ENCODE results near the gene CCSER1. TPM values are rescaled to one million over a fixed set of nuclear protein-coding genes. Genes with fewer than 3 reads are reported as not detected.

Gene CCSER1
- total and polyA plus RNA-seq, 2 of the 8 experiments (the other 6 are each of a cell fraction or from before 2014, with no cell fraction given), result 0.26 to 0.84 TPM

DNA sequence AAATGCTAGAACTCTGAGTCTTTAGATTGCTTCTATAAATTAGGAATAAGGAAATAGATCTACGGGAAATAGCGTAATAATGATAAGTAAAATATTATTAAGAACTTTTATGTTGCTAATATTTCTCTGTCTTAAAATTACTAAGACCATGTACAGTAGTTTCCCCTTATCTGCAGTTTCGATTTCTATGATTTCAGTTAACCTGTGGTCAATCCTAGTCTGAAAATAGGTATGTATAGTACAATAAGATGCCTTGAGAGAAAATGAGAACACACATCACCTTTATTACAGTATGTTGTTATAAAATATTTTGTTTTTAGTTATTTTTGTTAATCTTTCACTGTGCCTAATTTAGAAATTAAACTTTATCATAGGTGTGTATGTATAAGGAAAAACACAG, 92.6 kb downstream of the CCSER1 start:
- no peak overlapping the region for H3K9ac ChIP-seq (replicated peaks in 1 of 4; ENCODE audit: extremely low read depth in 1 of 4, low read depth in 3 of 4, low read length in 3 of 4)
- H2AFZ ChIP-seq (ENCODE audit: low read length), result no peak overlapping the region
- no peaks in the 10 kb centered on the region for H3K79me1 ChIP-seq (ENCODE audit: low read depth, low read length)
- H3K9me3 ChIP-seq (ENCODE audit: insufficient read depth in 2 of 2, low read depth in 1 of 2, low read length in 1 of 2), result no peaks in the 10 kb centered on the region
- no peak overlapping the region for H2BK120ac ChIP-seq (replicated peaks; ENCODE audit: low read depth, low read length)
- no peak overlapping the region for H3K4me3 ChIP-seq (ENCODE audit: extremely low read depth in 1 of 4, insufficient read depth in 2 of 4, low read depth in 3 of 4, low read length in 4 of 4)
- no peaks in the 10 kb centered on the region for H3K27me3 ChIP-seq (replicated peaks in 1 of 4; ENCODE audit: control insufficient read depth in 3 of 4, extremely low read depth in 1 of 4, insufficient read depth in 3 of 4, low read length in 3 of 4)
- H3K56ac ChIP-seq (replicated peaks; ENCODE audit: insufficient read length, low read depth, low read length), result no peak overlapping the region
- H4K20me1 ChIP-seq (replicated peaks in 1 of 2; ENCODE audit: control insufficient read depth in 1 of 2, insufficient read depth in 2 of 2, low read length in 2 of 2), result no peaks in the 10 kb centered on the region
- no peak overlapping the region for H4K5ac ChIP-seq (ENCODE audit: insufficient read length, low read depth, low read length)
- no peak overlapping the region for H4K8ac ChIP-seq (ENCODE audit: extremely low read depth, insufficient read depth, low read length)
- H2BK15ac ChIP-seq (ENCODE audit: low read length), result no peak overlapping the region
- H2AK5ac ChIP-seq (ENCODE audit: low read depth, low read length), result no peak overlapping the region
- peaks cover 0 to 5% (median 0%) of the 10 kb centered on the region in 4 experiments; a peak in 2 of 7 replicates for H3K4me1 ChIP-seq (replicated peaks in 1 of 4; ENCODE audit: control insufficient read depth in 3 of 4, insufficient read depth in 4 of 4, low read length in 3 of 4)
- ChIA-PET CTCF (ENCODE audit: partially characterized antibody) (no interaction called here), POLR2A (ENCODE audit: partially characterized antibody) (no interaction called here)
- FAIRE-seq, result no peak
- no peak overlapping the region for H3K14ac ChIP-seq (ENCODE audit: insufficient read length)
- no peak overlapping the region for H3K4ac ChIP-seq (replicated peaks; ENCODE audit: insufficient read length, low read depth, low read length)
- H3K23ac ChIP-seq (ENCODE audit: insufficient read length), result no peak overlapping the region
- H4K91ac ChIP-seq (replicated peaks; ENCODE audit: insufficient read length, low read length), result no peak overlapping the region
- WGBS, 2 experiments (ENCODE audit: extremely low coverage in 1 of 2, insufficient coverage in 1 of 2, insufficient read length in 1 of 2, insufficient replicate concordance in 2 of 2, low coverage in 1 of 2, low lambda C conversion rate in 2 of 2, missing lambda C conversion rate in 1 of 2), result 93 to 100% methylated on average over 1 to 3 of the region's 3 CpGs
- no peak overlapping the region for H2BK20ac ChIP-seq (ENCODE audit: low read length)
- H3K27ac ChIP-seq (ENCODE audit: low read depth, low read length), result no peak overlapping the region
- no peak overlapping the region for H2BK12ac ChIP-seq (ENCODE audit: low read depth, low read length)
- no peaks in the 10 kb centered on the region; the same call in 1 of the 2 replicates for H3K23me2 ChIP-seq (ENCODE audit: low read depth, low read length)
- H2BK5ac ChIP-seq (ENCODE audit: low read depth, low read length), result no peak overlapping the region
- no peak overlapping the region for H3K18ac ChIP-seq (ENCODE audit: extremely low read depth, low read length)
- no peak for DNase-seq (ENCODE audit: low read depth in 1 of 2, low spot score in 2 of 2)
- no peak for TF ChIP-seq SIRT6 (IDR thresholded peaks at IDR 0.05; ENCODE audit: low read length)
- TF ChIP-seq, protein P1, sequence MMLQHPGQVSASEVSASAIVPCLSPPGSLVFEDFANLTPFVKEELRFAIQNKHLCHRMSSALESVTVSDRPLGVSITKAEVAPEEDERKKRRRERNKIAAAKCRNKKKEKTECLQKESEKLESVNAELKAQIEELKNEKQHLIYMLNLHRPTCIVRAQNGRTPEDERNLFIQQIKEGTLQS (IDR thresholded peaks at IDR 0.05; ENCODE audit: insufficient read depth, low read depth, low read length), result no peak
- no peak for TF ChIP-seq FOSL1 (IDR thresholded peaks at IDR 0.05; ENCODE audit: insufficient read depth, low read depth, low read length)
- TF ChIP-seq SUZ12 (IDR thresholded peaks at IDR 0.05; ENCODE audit: low read length), result no peak
- no peak for TF ChIP-seq HDAC6 (IDR thresholded peaks at IDR 0.05; ENCODE audit: low read depth, low read length)
- TF ChIP-seq EZH2 (IDR thresholded peaks at IDR 0.05; ENCODE audit: low read depth, low read length, severe bottlenecking), result no peak
- no peak for TF ChIP-seq JUND (IDR thresholded peaks at IDR 0.05; ENCODE audit: low read length)
- no peak overlapping the region for H3K4me2 ChIP-seq (ENCODE audit: insufficient read depth in 1 of 2, low read depth in 2 of 2, low read length in 2 of 2)
- no peaks in the 10 kb centered on the region for H3K36me3 ChIP-seq (ENCODE audit: control insufficient read depth in 2 of 4, insufficient read depth in 4 of 4, low read length in 3 of 4)
- H3K79me2 ChIP-seq (ENCODE audit: control insufficient read depth in 1 of 2, insufficient read depth in 2 of 2, low read length in 2 of 2), result no peaks in the 10 kb centered on the region
